Measurements from ENCODE around the gene CTBP2. TPM values are rescaled to one million over a fixed set of nuclear protein-coding genes. Genes with fewer than 3 reads are reported as not detected.
A peak's percentile ranks its signal among the peaks of the same experiment; 100 is the strongest.
"Not testable (repeated sequence)": the region's sequence is repeated elsewhere in the genome, so short reads cannot be mapped to it uniquely, and the experiment has no call there.

The CTBP2 gene
- total RNA-seq, 1 donor from 2014 or later: 55.2 TPM

DNA sequence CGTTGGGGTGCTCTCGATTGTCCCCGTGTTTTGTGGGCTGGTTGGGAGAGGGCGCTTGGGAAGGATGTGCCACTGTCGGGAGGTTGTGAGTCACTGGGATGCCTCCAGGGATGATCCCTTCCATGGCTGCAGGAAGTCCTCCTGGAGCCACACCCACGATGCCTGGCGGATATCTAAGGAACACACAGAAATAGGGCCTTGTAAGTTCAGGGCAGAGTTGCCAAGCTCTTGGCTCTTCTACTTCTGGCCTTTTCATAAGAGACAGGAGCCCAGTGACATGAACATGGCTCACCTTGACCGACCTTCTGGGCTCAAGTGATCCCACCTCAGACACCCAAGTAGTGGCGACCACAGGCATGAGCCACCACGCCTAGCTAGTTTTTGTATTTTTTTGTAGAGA lies 170.8 kb downstream of the CTBP2 start:
- peaks cover 55% of the 10 kb centered on the region for H3K36me3 Mint-ChIP-seq
- H3K27me3 ChIP-seq: no peaks in the 10 kb centered on the region
- no peak for TF ChIP-seq EZH2phosphoT487 (IDR thresholded peaks at IDR 0.05)
- TF ChIP-seq EZH2 (IDR thresholded peaks at IDR 0.05): no peak
- TF ChIP-seq, protein P1, sequence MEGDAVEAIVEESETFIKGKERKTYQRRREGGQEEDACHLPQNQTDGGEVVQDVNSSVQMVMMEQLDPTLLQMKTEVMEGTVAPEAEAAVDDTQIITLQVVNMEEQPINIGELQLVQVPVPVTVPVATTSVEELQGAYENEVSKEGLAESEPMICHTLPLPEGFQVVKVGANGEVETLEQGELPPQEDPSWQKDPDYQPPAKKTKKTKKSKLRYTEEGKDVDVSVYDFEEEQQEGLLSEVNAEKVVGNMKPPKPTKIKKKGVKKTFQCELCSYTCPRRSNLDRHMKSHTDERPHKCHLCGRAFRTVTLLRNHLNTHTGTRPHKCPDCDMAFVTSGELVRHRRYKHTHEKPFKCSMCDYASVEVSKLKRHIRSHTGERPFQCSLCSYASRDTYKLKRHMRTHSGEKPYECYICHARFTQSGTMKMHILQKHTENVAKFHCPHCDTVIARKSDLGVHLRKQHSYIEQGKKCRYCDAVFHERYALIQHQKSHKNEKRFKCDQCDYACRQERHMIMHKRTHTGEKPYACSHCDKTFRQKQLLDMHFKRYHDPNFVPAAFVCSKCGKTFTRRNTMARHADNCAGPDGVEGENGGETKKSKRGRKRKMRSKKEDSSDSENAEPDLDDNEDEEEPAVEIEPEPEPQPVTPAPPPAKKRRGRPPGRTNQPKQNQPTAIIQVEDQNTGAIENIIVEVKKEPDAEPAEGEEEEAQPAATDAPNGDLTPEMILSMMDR (IDR thresholded peaks at IDR 0.05): no peak
- H3K27me3 Mint-ChIP-seq (ENCODE audit: insufficient read depth, low read depth): no peaks in the 10 kb centered on the region
- H3K36me3 ChIP-seq: peaks cover 6% of the 10 kb centered on the region
- H3K9ac ChIP-seq: no peak overlapping the region
- H3F3A ChIP-seq (ENCODE audit: low read depth): peaks cover 52% of the 10 kb centered on the region
- no peak overlapping the region for H3K27ac Mint-ChIP-seq
- H3K27ac ChIP-seq: no peak overlapping the region
- no peaks in the 10 kb centered on the region for H3K4me1 Mint-ChIP-seq
- no peaks in the 10 kb centered on the region for H3K9me3 Mint-ChIP-seq
- H2AFZ ChIP-seq (replicated peaks): no peak overlapping the region
- H3K9me3 ChIP-seq (ENCODE audit: low read depth): no peaks in the 10 kb centered on the region
- H4K20me1 ChIP-seq (ENCODE audit: low read depth): no peaks in the 10 kb centered on the region
- H3K4me2 ChIP-seq: no peak overlapping the region
- H3K4me1 ChIP-seq: no peaks in the 10 kb centered on the region
- no peak for DNase-seq (ENCODE audit: low spot score)
- no peaks in the 10 kb centered on the region for H3K79me2 ChIP-seq (ENCODE audit: low read depth)
- no peak overlapping the region for H3K4me3 ChIP-seq
- no peak overlapping the region for H3K4me3 Mint-ChIP-seq

DNA sequence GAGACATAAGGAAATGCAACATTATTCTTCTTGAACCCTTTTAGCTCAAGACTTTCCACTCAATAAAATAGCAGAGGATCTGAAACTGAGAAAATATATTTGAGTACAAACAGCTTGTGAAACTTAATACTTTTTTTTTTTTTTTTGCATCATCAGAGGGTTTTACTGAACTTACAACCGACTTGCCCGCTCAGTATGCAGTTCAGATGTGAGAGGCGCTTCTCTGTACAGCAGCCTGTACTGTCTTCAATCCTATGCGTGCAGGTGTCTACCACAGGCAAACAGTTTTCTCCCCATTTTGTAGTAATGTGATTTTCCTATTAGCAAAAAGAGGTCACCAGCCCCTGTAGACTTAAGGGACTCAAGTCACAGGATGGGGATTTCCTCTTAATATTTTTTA lies 171.6 kb downstream of the CTBP2 start:
- not testable (repeated sequence) for H3K27me3 Mint-ChIP-seq (ENCODE audit: insufficient read depth, low read depth); H3K9me3 ChIP-seq (ENCODE audit: low read depth); H3K36me3 ChIP-seq; H3K27me3 ChIP-seq; H3K4me2 ChIP-seq; H3K79me2 ChIP-seq (ENCODE audit: low read depth); DNase-seq (ENCODE audit: low spot score); H3K4me1 Mint-ChIP-seq; H3K9me3 Mint-ChIP-seq; H3K4me1 ChIP-seq; H2AFZ ChIP-seq (replicated peaks); H3K9ac ChIP-seq; H3K4me3 Mint-ChIP-seq; H4K20me1 ChIP-seq (ENCODE audit: low read depth); H3K4me3 ChIP-seq; H3K27ac ChIP-seq; H3K27ac Mint-ChIP-seq
- H3K36me3 Mint-ChIP-seq: peaks cover 55% of the 10 kb centered on the region
- peaks cover 57% of the 10 kb centered on the region for H3F3A ChIP-seq (ENCODE audit: low read depth)

DNA sequence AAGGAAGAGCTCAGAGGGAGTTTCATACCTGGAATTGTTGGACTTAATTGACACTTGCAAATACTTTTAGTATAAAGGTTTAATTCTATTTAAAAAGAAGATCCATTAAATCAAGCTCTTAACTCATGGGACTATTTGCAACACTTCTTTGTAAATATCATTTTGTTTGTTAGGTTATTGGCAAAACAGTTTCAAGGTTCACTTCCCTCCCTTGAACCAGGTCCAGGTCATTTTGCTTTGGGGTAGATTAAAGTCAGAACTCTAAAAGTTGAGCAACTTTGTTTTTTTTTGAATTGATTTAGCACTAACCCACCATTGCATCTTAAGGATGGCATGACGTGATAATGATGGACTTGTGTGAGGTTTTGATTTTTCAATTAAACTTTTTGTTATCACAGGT lies 172.6 kb downstream of the CTBP2 start:
- Mint-ChIP-seq H3K4me3 (no peak overlapping the region), H3K9me3 (no peaks in the 10 kb centered on the region), H3K27ac (no peak overlapping the region), H3K4me1 (peaks cover 7% of the 10 kb centered on the region), H3K27me3 (ENCODE audit: insufficient read depth, low read depth) (no peaks in the 10 kb centered on the region), H3K36me3 (peaks cover 52% of the 10 kb centered on the region)
- Histone ChIP-seq H3K9me3 (ENCODE audit: low read depth) (no peaks in the 10 kb centered on the region), H2AFZ (replicated peaks) (no peak overlapping the region), H3K4me3 (no peak overlapping the region), H4K20me1 (ENCODE audit: low read depth) (peaks cover 5% of the 10 kb centered on the region), H3K4me1 (no peaks in the 10 kb centered on the region), H3K27ac (no peak overlapping the region), H3K36me3 (peaks cover 6% of the 10 kb centered on the region), H3K79me2 (ENCODE audit: low read depth) (no peaks in the 10 kb centered on the region), H3K27me3 (no peaks in the 10 kb centered on the region), H3F3A (ENCODE audit: low read depth) (peaks cover 51% of the 10 kb centered on the region), H3K9ac (no peak overlapping the region), H3K4me2 (no peak overlapping the region)
- DNase-seq (ENCODE audit: low spot score): no peak
- TF ChIP-seq, protein P1 (IDR thresholded peaks at IDR 0.05): no peak
- TF ChIP-seq EZH2 (IDR thresholded peaks at IDR 0.05) (no peak), EZH2phosphoT487 (IDR thresholded peaks at IDR 0.05) (no peak)

DNA sequence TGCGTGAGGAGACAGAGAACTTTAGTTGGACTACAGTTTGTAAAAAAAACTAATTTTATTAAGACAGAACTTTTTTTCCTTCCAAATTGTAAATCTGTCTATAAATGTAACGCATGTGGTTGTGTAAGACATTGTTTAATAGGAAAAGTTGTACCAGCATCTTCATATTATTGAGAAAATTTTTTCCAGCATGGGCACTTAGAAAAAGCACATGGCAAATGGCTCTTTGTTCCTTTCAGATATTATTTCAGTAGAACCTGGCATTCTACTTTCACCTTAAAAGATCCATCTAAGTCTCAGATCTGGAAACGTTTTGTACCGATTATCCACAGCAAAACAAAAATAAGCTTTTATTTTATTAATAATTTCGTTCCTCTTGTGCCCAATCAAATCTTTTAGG lies 175.2 kb downstream of the CTBP2 start:
- H3K36me3 Mint-ChIP-seq: peaks cover 45% of the 10 kb centered on the region
- Histone ChIP-seq H3K4me3 (no peak overlapping the region), H3K27ac (peak overlapping the region; percentile 46), H3K79me2 (ENCODE audit: low read depth) (peaks cover 10% of the 10 kb centered on the region), H3K4me2 (no peak overlapping the region), H2AFZ (replicated peaks) (no peak overlapping the region), H3K9ac (no peak overlapping the region), H4K20me1 (ENCODE audit: low read depth) (peaks cover 5% of the 10 kb centered on the region), H3K27me3 (no peaks in the 10 kb centered on the region), H3K36me3 (no peaks in the 10 kb centered on the region), H3K9me3 (ENCODE audit: low read depth) (no peaks in the 10 kb centered on the region), H3K4me1 (no peaks in the 10 kb centered on the region), H3F3A (ENCODE audit: low read depth) (peaks cover 45% of the 10 kb centered on the region)
- no peaks in the 10 kb centered on the region for H3K9me3 Mint-ChIP-seq
- H3K4me3 Mint-ChIP-seq: no peak overlapping the region
- H3K27ac Mint-ChIP-seq: no peak overlapping the region
- peaks cover 8% of the 10 kb centered on the region for H3K4me1 Mint-ChIP-seq
- no peak for DNase-seq (ENCODE audit: low spot score)
- TF ChIP-seq, protein P1 (IDR thresholded peaks at IDR 0.05): no peak
- no peak for TF ChIP-seq EZH2phosphoT487 (IDR thresholded peaks at IDR 0.05)
- no peak for TF ChIP-seq EZH2 (IDR thresholded peaks at IDR 0.05)
- H3K27me3 Mint-ChIP-seq (ENCODE audit: insufficient read depth, low read depth): no peaks in the 10 kb centered on the region

Data from neural progenitor cell (in vitro differentiated cells).